HG03039 (cell line): ENCODE results near the gene KCNMB2.
"Not testable (repeated sequence)": the region's sequence is repeated elsewhere in the genome, so short reads cannot be mapped to it uniquely, and the experiment has no call there.

Experiments used
- ATAC-seq: cut with Tn5 transposase; IDR thresholded peaks from one replicate; pipeline ENCODE4 v1.9.1; 2021; ENCODE audit warnings: mild to moderate bottlenecking, moderate library complexity; ENCODE audit not compliant: unreplicated experiment

The KCNMB2 gene

DNA sequence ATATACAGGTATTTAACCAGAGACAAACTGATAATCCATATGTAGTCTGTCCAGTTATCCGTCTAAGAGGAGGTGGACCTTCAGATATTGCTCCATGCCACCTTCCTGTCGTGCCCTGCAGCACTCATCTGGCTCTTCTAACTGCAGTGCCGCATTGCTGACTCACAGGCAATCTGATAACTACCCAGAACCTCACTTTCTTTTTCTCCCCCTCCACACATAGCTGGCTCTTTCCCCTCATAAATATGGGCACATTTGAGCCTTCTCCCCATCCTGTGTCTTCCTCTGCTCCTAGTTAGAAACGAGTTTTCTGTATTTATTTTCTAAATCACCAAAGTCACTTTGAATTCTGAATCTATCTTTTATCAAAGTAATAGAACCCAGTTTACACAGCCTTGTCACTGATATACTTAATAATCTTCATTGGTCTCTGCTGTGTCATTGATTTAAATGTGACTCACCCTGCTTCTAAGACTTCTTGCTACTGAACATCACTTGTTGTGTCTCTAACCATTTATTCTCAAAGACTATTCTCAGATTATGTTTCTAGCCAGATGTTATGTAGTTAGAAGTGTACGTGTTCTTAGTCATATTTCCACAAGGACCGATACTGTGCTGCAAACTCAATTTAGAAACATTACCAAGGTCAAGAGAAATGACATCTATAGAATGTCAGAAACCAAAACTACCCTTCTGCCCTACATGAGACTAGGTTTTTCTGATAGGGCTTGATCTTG is 17.4 kb upstream of the KCNMB2 start:
- ATAC-seq, result peak; percentile 80

- no peak for ATAC-seq
Measured at GRCh38 chr3:178519701-178520100, 16.5 kb upstream of the KCNMB2 start.

DNA sequence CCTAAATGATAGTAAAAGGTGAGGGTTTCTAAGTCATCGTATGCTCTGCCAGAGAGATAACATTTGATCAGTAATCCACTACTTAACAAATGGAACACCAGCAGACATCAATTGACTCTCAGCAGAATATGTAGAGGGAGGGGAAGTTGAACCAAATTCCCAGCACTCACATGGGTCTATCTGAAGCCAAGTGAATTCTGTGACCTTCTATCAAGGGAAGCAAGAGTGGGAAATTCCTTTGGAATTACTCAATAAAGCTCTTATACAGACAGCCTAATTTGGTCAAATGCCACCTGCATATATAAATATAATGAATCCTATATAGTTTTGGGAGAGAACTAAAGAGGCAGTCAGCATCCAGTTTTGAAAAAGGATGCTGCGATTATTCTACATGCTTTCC is 15.8 kb upstream of the KCNMB2 start:
- no peak for ATAC-seq

- ATAC-seq, result no peak
Measured at GRCh38 chr3:178522200-178523052, 13.8 kb upstream of the KCNMB2 start.

DNA sequence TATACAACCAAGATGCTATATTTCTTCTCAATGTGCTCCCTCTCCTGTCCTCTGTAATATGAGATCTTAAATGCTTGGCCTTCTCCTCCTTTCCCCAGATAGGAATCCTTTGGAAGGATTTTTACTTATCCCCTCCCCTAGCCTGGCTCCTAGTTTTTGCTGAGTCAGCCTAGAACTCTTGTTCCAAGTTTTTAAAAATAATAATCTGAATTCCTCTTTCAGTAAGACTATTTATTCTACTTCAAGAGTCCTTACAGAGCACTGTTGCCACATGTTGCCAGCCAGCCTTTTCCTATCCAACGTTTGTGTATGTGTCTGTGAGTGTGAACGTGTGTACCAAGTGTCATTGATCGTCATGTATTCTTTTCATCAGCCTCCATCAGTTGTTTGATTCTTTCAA is 11.0 kb upstream of the KCNMB2 start:
- ATAC-seq, result no peak

DNA sequence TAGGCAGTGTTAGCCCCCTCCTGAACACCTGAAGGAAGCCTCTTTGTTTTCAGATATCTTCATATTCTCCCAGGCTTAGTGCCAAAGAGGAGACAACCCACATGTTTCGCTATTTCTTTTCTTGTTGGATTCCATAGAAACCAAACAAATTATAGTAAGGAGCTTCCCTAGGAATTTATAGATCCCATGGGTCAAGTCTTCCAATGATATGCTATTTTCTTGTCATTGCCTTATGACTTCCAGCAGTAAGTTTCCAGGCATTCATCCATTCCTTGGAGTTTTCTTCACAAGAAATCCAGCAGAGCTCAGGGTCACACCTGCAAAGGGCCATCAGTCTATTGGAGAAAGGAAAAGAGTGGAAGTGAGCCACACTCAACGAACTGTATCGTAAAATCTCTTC is 9.9 kb upstream of the KCNMB2 start:
- ATAC-seq, result no peak

DNA sequence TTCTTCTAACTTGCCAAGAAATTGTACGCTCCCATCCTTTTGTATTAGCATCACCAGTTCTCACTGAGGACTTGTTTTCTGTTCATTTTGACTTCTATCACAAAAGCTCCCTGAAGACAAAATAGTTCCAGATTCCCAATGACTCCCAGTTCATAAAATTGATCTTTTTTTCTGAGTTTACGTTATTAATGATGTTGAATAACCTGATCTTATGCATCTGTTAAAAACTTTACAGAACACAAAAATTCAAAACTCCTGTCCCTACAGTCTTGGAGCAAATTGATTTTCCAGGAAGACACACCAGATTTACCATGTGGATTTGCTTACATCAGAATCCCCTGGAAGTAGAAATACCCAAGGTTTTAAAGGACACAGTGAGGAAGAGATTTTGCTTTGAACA is 8.3 kb upstream of the KCNMB2 start:
- ATAC-seq, result no peak

DNA sequence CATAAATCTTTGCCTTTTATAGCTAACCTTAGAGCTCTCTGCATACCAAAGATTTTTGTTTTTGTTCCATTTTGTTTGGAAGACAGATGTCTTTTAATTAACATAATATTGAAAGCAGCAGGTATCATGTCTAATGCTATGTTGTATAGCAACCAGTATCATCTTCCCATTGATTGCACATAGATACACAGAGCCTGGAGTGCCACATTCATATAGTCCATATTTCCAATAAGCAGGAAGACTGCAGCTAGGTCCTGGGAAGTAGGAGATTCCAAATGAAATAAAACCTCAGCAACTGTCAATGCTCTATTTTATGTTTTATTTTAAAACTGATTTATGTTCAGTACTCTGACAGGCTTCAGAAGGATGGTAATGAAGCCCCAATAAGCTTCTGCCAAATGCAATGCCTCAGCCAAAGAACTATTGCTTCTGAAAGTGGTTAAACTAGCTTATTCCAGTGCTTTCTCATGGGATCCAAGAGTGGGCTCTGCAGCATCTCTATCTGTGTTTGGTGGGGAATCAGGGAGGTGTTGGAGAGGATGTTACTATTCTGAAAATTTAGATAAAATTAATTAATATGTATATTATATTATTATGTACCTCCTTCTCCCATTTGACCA is 6.5 kb upstream of the KCNMB2 start:
- no peak for ATAC-seq

- no peak for ATAC-seq
Measured at GRCh38 chr3:178532476-178532875, 3.8 kb upstream of the KCNMB2 start.

DNA sequence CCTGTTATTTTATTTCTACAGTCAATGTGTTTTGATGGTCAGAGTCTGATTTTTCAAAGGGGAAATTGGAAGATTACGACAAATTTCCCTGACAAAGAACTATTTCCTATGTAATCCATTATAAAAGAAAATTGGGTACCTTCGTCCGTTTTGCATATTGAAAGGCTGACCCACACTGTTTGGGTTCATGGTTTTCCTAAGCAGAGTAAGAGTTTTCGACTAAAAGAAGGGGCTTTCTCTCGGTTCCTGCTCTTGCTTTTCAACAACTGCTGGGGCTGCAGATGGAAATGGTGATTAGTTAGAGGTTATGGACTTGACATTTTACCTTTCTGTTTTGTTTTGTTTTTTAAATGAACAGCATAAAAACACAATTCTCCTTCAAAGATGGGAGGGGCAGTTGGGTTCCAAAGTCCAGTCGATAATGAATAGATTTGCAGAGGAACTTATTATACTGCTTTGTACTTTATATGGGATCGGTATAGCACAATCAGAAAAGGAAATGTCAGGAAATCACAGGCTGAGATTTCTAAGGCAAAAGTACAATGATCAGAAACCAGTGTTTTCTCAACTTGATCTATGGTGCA is 978 bp downstream of the KCNMB2 start:
- ATAC-seq, result no peak

DNA sequence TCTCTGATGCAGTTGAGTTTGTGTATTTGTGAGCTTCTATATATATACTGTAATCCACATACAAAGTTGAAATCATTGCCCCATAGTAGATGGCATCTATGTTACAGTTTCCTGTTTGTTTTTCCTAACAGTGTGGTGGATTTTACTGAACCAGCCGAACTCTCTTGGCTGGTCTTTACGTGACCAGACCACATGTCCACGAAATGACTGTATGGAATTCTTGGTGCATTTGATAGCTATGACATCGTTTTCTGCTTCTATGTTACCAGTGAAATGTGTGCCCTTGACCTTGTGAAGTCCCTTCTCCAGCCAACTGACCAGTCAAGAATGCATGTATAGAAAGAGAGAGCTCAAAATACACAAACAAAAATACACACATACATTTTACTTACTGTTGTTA is 1.8 kb downstream of the KCNMB2 start:
- no peak for ATAC-seq

- no peak for ATAC-seq
Measured at GRCh38 chr3:178540184-178540583, 3.9 kb downstream of the KCNMB2 start.

DNA sequence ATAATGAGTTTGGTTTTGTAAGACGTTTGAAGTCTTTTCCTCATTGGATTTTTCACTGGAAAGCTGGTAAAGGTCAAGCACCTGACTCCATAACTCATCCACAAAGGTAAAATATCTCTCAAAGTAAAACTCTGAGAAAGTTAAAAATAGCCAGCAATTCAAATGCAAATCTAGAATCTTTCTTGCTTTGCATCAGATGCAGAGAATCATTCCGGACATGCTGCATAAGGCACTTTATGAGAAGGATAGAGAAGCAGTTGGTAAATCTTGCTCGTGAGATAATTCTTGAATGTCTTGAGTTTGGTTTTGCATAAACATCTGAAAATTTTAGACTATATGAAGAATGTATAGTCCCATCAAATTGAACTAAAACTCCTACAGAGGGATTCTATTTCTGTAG is 9.1 kb downstream of the KCNMB2 start:
- no peak for ATAC-seq

DNA sequence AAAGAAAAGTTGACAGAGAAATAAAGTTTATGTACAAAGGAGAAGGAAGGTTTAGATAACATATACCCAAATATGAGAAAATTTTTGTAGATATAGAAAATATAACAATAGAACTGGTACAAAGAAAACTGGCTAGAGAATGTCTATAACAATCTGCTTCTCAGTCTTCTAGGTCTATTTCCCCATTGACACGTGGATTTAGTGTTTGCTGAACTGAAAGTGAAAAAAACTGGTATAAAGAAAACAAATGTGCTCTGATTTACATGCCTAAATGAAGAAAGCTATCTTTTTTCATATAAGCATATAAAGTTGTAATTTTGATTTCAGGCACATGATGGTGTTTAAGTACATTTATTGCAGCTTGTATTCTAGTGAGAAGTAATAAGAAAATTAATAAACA is 9.8 kb downstream of the KCNMB2 start:
- no peak for ATAC-seq

DNA sequence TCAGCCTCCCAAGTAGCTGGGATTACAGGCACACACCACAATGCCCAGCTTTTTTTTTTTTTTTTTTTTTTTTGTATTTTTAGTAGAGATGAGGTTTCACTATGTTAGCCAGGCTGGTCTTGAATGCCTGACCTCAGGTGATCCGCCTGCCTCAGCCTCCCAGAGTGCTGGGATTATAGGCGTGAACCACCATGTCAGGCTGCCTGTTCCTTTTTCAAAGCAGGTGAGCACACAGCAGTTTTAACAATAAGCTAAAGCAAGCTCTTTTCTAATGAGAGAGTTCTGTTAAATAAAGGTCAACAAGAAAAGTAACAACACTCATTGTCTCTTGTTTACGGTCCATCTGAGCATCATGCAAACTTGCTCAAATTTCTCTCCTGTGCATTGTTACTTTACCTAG is 13.2 kb downstream of the KCNMB2 start:
- not testable (repeated sequence) for ATAC-seq

DNA sequence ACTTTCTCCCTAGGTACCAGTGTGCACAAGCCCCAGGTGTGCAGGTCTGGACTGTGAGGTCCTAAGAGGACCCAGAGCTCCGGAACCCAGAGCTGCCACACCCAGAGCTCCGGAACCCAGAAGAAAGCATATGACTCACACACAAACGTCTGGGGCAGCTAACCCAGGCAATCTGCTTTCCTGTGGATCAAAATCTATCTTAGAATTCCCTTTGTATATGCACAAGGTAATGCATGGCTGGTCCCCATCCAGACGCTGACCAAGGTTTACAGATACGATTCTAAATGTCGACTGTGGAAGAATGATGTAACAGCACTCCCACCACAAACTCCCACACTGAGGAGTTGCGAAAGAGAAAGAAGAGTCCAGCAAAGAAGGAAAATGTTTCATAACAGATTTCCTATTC is 15.7 kb downstream of the KCNMB2 start:
- ATAC-seq, result no peak

DNA sequence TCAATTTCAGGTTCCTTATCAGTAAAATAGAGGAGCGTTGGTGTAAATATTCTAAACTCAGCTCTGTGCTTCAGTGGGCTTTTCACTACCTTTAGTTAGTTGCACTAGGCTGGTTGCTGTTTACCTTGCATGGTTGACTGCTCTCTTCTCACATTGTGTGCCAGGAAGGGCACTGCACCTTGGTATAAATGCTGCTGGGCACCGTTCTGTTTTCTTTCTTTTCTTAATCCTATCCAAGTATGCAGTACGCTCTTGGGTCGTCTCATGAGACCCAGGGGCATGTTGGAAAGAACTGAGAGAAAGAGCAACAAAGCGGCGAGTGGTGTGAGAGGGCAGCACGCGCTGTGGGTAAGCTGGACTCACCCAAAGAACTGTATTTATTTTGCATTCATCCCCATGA is 22.4 kb downstream of the KCNMB2 start:
- ATAC-seq, result no peak

DNA sequence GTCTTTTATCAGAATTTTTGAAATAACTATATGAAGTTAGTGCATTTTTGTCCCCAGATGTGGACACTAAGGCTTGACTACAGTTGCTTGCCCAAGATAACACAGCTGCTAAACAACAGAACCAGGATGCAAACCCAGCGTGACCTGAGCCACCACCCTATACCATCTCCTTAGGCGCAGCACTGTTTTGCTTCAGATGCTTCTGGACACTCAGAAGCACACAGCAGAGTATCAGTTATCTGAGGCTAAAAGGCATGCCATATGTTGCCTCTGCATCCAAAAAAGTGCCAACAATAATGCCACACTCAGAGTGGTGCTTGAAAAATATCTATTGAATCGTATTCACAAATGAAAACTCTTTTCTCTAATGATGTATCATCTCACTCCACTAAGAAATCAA is 24.5 kb downstream of the KCNMB2 start:
- no peak for ATAC-seq

- no peak for ATAC-seq
Measured at GRCh38 chr3:178561239-178561638, 25.0 kb downstream of the KCNMB2 start.

GRCh38 chr3:178562143-178562946 is 26.1 kb downstream of the KCNMB2 start:
- ATAC-seq, result no peak

GRCh38 chr3:178562947-178563232 is 26.7 kb downstream of the KCNMB2 start:
- ATAC-seq, result no peak
